ENCODE data around the gene KLHDC2.
"Not testable (repeated sequence)": the region's sequence is repeated elsewhere in the genome, so short reads cannot be mapped to it uniquely, and the experiment has no call there.

The KLHDC2 gene, protein sequence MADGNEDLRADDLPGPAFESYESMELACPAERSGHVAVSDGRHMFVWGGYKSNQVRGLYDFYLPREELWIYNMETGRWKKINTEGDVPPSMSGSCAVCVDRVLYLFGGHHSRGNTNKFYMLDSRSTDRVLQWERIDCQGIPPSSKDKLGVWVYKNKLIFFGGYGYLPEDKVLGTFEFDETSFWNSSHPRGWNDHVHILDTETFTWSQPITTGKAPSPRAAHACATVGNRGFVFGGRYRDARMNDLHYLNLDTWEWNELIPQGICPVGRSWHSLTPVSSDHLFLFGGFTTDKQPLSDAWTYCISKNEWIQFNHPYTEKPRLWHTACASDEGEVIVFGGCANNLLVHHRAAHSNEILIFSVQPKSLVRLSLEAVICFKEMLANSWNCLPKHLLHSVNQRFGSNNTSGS

DNA sequence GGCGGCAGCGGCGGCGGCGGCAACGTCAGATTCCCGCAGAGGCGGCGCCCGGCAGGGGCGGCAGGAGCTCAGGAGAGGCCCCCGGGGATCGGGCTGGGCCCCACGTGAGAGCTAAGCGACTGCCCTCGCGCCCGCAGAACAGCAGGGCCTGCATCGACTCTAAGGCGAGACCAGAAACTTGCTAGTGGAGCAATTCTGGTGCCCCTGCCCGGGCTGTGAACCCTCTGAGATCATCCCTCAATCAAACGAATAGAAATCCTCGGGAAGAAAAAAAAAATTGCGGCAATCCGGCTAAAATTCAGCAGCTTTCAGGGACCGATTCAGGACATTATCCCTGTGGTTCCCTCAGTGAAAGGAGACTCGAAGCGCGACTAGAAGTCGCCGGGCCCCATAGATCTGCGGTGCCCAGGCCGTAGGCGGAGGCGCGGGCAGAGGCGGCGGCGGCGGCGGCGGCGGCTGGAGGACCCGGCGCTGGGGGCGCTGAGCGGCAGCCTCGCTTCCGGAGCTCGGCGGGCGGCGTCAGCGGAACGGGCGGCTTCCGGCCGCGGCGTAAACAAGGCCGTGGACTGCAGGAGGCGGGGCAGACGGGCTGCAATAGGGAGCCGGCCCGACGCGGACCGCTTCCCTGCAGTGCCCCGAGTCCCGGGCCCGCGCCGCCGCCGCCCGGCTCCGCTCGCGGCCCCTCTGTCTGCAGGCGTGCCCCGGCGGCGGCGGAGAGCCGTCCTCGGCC, at the start of gene KLHDC2:
Gene KLHDC2, plus strand, starts transcription at position 583 of the 730 bp plus-strand sequence. CDS start 316 bp downstream, outside the sequence.
- Histone ChIP-seq H3K9me3 (ENCODE audit: severe bottlenecking) (no peaks in the 10 kb centered on the region), H3K27me3 (ENCODE audit: insufficient read depth, low read depth, severe bottlenecking) (no peaks in the 10 kb centered on the region), H3K4me3 (ENCODE audit: low read depth, low read length) (peak within 1 kb of the TSS; percentile 97), H3K36me3 (peaks cover 5% of the 10 kb centered on the region), H3K27ac (peak within 1 kb of the TSS; percentile 94)
- DNase-seq = peak; percentile 91
- TF ChIP-seq, protein P1, sequence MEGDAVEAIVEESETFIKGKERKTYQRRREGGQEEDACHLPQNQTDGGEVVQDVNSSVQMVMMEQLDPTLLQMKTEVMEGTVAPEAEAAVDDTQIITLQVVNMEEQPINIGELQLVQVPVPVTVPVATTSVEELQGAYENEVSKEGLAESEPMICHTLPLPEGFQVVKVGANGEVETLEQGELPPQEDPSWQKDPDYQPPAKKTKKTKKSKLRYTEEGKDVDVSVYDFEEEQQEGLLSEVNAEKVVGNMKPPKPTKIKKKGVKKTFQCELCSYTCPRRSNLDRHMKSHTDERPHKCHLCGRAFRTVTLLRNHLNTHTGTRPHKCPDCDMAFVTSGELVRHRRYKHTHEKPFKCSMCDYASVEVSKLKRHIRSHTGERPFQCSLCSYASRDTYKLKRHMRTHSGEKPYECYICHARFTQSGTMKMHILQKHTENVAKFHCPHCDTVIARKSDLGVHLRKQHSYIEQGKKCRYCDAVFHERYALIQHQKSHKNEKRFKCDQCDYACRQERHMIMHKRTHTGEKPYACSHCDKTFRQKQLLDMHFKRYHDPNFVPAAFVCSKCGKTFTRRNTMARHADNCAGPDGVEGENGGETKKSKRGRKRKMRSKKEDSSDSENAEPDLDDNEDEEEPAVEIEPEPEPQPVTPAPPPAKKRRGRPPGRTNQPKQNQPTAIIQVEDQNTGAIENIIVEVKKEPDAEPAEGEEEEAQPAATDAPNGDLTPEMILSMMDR (IDR thresholded peaks at IDR 0.05; ENCODE audit: low read depth, low read length) = peak; percentile 29; the same call in 1 of the 2 replicates

DNA sequence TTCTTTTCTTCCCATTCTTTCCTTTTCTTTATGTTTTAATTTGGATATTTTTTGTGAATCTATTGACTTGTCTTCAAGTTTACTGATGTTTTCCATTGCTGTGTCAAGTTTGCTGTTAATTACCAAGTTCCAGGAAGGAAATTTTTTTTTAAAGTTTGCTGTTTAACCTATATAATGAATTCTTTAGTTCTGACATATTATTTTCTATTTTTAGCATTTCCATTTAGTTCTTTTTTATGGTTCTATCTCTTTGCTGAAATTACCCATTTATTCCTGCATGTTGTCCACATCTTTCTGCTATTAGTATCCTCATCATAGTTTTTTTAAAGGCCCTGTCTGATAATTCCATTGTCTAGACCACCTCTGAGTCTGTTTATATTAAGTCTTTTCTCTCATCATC, 47.2 kb upstream of the KLHDC2 start:
- DNase-seq = no peak
- Histone ChIP-seq H3K36me3 (no peaks in the 10 kb centered on the region), H3K27me3 (ENCODE audit: insufficient read depth, low read depth, severe bottlenecking) (no peaks in the 10 kb centered on the region), H3K27ac (no peak overlapping the region), H3K4me3 (ENCODE audit: low read depth, low read length) (no peak overlapping the region), H3K9me3 (ENCODE audit: severe bottlenecking) (peaks cover 3% of the 10 kb centered on the region)
- TF ChIP-seq, protein P1 (IDR thresholded peaks at IDR 0.05; ENCODE audit: low read depth, low read length) = no peak

DNA sequence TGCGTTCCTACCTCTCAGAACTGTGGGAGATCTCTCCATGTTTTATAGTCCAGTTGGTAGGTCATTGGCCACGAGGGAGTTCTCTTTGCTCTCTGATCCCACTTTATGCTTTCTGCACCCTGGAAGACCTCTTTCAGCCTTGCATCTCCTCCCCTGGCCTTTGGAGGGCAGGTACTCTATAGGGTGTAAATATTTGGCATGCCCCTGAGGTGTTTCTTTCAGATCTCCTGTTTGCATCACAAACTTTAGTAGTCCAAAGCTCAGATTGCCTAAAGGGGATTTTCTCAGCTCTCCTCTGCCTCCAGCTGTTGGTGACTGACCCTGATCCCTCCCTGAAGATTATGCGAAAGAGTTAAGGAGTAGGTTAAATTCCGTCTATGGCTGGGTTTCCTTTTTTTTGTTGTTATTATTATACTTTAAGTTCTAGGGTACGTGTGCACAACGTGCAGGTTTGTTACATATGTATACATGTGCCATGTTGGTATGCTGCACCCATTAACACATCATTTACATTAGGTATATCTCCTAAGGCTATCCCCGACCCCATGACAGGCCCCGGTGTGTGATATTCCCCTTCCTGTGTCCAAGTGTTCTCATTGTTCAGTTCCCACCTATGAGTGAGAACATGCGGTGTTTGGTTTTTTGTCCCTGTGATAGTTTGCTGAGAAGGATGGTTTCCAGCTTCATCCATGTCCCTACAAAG, 46.1 kb upstream of the KLHDC2 start:
- not testable (repeated sequence) for H3K36me3 ChIP-seq; DNase-seq; H3K27me3 ChIP-seq (ENCODE audit: insufficient read depth, low read depth, severe bottlenecking); H3K4me3 ChIP-seq (ENCODE audit: low read depth, low read length); H3K9me3 ChIP-seq (ENCODE audit: severe bottlenecking); H3K27ac ChIP-seq

DNA sequence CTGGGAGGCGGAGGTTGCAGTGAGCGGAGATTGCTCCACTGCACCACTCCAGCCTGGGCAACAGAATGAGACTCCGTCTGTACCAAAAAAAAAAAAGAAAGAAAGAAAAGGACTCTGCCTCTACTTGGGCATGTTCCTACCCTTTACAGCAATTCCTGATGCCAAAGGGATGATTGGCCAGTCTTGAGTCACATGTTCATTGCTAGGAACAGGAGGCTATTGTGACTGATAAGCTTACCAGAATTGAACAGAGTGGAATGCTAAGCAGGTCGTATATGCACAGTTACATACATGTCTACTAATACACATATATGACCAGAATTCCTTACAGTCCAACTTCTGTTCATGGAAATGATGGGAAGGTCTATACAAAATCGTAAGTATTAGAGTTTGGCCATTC, 40.8 kb upstream of the KLHDC2 start:
- DNase-seq = no peak
- no peak overlapping the region for H3K27ac ChIP-seq
- TF ChIP-seq, protein P1 (IDR thresholded peaks at IDR 0.05; ENCODE audit: low read depth, low read length) = no peak
- no peaks in the 10 kb centered on the region for H3K36me3 ChIP-seq
- H3K27me3 ChIP-seq (ENCODE audit: insufficient read depth, low read depth, severe bottlenecking) = no peaks in the 10 kb centered on the region
- H3K9me3 ChIP-seq (ENCODE audit: severe bottlenecking) = peaks cover 3% of the 10 kb centered on the region
- no peak overlapping the region for H3K4me3 ChIP-seq (ENCODE audit: low read depth, low read length)

DNA sequence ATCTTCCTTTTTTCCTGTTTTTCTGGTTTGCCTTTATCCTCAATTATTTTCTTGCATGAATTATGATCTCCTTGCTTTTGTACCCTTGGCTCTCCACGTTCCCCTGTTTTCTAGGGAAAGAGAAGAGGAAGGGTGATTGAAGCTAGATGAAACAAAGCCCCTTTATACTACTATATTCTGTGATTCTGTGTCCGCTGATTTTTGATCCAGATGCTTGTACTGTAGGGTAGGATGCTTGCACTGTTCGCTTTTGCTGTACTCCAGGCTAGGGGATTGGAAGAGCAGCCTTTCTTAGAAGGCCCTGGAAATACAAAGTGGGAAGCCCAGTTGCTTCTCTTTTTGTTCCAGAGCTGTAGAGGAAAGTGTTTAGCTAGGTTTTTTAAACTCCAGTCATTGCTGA, 35.1 kb upstream of the KLHDC2 start:
- H3K4me3 ChIP-seq (ENCODE audit: low read depth, low read length) = no peak overlapping the region

More for the DNA sequence above, 35.1 kb upstream of the KLHDC2 start:
- no peaks in the 10 kb centered on the region for H3K9me3 ChIP-seq (ENCODE audit: severe bottlenecking)
- DNase-seq = no peak
- H3K27me3 ChIP-seq (ENCODE audit: insufficient read depth, low read depth, severe bottlenecking) = no peaks in the 10 kb centered on the region
- H3K36me3 ChIP-seq = no peaks in the 10 kb centered on the region
- H3K27ac ChIP-seq = no peak overlapping the region
- TF ChIP-seq, protein P1 (IDR thresholded peaks at IDR 0.05; ENCODE audit: low read depth, low read length) = no peak

Measured in WERI-Rb-1 (cell line).